Amniotic epithelial cell (primary cell): ENCODE results near the gene BIN2.

Experiments used
- DNase-seq: peaks from one replicate; pipeline ENCODE4 v3.0.0-alpha.2; 2010; ENCODE audit warnings: low read depth

The BIN2 gene

DNA sequence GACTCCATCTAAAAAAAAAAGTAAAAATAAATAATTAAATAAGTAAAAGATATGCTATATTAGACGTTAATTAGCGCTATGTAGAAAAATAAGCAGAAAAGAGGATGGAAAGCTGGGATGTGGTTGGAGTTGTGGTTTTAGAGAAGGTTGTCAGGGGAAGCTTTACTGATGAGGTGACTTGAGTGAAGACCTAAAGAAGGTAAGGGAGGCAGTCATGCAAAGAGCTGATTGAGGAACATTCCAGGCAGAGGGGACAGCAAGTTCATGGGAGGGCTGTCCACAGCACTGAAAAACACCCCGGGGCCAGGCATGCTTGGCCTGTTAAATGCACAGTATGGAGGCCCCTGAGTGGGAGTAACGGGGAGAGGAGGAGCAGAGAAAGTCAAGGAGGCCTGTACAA lies 69.4 kb downstream of the BIN2 start:
- no peak for DNase-seq

DNA sequence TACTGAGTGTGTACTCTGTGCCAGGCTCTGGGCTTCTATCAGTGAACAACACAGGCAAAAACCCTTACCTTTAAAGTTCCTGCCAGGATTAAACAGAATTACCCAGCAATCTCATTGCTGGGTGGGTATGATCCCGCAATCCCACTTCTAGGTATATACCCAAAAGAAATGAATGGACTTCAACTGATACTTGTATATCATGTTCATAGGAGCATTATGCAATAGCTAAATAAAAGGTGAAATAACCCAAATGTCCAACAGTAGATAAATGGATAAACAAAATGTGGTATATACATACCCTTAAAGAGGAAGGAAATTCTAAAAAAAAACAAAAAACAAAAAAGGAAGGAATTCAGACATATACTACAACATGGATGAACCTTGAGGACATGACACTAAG lies 70.7 kb downstream of the BIN2 start:
- no peak for DNase-seq

DNA sequence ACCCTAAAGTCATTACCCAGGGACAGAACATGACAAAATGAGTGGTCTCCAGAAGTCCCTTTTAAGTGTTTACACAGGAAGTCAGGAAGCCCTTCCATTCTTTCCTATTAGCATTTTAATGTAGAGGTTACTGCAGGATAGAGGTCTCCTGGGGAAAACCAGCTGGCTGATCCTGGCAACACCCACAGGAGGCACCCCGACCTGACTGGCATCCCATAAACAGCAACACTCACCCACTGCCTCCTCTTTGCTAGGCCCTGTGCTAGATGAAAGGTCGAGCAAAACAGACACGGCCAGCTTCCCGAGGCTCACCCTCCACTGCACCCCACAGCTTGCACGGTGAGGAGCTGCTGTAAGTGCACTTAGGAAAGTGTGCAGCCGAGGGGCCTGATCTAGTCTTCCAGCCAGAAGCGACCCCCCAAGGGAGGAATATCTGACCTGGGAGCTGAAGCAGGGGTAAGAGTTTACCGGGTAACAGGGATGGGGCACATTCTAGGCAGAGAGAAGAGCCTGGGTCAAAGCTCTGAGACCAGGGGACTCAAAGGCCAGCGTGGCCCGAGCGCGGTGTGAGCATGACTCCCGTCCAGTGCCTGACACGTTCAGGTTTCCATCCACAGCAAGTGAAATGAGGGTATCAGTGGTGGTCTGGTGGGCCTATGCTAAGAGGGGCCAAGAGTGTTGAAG lies 76.3 kb downstream of the BIN2 start:
- DNase-seq, result no peak

DNA sequence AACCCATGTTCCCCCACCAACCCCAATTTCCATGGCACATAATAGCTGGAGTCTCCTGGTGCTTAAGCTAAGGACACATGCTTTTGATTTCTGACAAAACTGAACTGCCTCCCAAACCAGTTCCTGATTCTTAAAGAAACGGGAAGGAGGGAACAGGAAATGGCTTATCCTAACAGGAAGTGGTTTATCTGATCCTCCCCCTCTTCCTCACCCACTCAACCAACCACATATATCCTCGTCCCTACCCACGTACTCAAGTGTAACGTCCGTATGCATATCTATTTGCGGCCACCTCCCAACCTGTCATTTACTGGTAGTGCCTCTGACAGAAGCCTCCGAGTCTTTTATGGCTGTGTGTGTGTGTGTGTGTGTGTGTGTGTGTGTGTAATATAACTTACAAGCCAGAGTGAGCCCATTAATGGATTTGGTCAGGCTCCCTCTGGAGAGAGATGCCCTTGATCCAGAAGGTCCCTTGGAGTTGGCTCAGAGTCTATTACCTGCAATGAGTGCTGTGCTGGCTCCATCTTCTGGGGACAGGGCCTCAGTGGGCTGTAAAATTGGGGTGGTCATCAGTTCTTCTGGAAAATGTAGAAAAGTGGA lies 77.6 kb downstream of the BIN2 start:
- peak; percentile 77 for DNase-seq

DNA sequence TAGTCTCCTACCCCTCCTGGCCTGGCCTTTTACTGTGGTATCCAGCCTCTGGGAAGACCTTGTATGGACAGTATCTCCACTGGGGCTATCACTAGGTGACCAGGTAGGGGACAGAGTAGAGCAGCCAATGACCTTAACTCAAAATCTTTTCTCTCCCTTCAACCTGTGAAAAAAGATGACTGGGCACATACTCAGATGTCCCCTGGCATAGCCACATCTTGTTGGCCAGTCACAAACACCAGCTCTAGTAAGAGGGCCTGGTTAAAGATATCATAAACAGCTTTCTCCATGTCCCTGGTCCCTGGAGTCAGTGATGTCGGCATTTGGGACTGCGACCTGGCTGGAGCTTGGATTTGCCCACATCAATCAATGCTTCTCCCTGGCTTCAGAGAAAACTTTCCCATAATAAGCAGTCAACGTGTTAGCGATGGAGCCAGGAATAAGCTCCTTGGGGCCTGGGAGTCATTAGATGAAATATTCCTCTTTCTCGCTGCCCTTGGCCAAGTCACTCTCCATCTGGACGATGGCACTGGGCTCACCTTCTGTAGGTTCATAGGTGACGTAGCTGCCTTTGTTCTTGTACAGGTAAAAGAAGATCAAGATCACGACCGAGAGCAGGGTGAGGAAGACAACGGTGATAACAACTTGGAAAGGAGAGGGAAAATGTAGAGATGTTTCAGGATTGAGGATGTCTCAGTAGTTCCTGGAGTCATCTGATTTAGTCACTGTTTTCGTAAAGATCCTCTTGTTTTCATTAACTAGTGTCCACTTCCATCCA lies 78.3 kb downstream of the BIN2 start:
- no peak for DNase-seq

DNA sequence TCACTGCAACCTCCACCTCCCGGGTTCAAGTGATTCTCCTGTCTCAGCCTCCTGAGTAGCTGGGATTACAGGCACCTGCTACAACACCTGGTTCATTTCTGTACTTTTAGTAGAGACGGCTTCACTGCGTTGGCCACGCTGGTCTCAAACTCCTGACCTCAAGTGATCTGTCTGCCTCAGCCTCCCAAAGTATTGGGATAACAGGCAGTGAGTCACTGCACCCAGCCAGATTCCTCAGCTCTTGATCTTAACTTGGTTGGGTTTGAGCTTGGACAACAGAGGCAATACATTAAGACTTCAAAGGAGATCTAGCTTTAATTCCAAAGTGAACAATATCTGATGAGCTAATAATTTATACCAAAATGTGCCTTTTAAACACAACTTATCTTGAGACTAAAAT lies 79.7 kb downstream of the BIN2 start:
- DNase-seq, result peak; percentile 39

DNA sequence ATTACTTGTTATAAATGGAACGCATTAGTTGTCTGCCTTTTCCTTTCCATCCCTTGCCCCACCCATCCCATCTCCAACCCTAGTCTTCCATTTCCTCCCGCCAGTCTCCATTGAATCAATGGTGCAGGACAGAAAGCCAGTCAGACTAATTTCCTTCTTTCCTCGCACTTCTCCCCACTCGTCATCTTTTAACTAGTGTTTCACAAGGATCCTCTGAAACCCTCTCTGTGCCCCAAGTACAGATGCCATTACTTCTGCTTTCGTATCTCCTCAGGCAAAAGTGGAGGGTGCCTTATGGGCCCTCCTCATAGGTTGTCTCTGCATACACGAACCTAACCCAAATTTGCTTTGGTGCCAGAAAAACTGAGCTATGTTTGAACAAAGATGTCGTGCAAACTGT lies 81.1 kb downstream of the BIN2 start:
- no peak for DNase-seq

DNA sequence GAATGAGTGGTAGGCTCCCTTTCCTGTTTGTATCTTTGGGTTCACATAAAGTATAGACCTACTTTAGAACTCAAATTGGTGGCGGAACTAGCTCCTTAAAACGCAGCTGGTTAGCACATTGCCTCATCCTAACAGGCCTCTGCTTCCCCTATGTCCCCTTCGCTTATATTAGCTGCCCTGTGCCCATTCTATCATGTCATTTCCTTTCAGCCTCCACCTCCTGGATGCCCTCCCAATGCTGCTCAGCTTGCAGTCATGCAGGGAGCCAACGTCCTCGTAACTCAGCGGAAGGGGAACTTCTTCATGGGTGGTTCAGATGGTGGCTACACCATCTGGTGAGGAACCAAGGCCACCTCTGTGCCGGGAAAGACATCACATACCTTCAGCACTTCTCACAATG lies 81.9 kb downstream of the BIN2 start:
- no peak for DNase-seq

DNA sequence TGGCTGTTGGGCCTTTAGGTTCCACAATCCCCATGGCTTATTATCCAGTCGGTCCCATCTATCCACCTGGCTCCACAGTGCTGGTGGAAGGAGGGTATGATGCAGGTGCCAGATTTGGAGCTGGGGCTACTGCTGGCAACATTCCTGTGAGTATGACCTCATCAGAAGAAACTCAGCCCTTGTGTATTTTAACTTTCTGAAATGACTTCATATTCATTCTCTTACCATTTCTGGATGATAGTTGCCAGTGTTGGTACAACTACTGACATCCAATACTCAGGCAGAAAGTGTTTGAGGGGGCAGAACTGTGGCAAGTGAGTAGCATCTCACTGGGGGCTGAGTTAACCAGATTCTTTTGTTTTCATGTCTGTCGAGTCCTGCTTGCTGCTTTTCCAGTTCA lies 83.0 kb downstream of the BIN2 start:
- DNase-seq, result peak; percentile 18

DNA sequence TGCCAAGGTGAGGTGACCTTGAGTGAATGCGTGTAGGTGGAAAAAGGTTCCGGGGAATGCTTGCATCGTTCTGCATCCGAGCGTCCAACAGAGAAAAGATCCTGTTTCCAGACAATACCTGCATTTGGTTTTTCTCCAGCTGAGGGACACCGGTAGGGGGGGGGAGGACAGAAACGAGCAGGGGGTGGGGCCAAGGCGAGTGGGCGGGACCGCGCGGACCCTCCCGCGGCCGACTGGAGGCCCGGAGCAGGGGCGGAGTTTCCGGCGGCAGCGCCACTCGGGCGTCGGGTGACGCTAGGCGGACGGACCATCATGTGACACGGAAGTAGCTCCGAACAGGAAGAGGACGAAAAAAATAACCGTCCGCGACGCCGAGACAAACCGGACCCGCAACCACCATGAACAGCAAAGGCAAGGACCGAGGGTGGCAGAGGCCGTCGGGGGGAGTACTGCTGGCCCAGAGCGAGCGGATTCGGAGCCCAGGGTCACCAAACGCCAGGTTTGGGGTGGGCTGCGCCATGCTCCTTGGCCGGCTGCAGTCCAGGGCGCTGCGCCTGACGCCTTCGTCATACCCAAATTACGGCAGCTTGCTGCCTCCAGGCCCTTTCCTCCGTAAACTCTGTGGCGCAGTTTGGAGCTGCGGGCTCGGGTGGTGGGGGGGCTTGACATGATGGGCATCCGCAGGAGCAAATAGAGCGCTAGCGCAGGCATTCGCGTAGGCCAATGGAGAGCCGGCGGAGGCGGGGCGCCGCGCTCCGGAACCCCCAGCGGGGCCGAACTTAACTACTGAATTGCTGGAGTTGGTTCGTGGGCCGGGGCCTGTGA lies 85.3 kb downstream of the BIN2 start, which contains the start of gene DAZAP2:
TSS of gene DAZAP2 (plus strand) at position 317 of the 825 bp plus-strand sequence. CDS start at position 399, 82 bp downstream.
- DNase-seq, result peak; percentile 93

DNA sequence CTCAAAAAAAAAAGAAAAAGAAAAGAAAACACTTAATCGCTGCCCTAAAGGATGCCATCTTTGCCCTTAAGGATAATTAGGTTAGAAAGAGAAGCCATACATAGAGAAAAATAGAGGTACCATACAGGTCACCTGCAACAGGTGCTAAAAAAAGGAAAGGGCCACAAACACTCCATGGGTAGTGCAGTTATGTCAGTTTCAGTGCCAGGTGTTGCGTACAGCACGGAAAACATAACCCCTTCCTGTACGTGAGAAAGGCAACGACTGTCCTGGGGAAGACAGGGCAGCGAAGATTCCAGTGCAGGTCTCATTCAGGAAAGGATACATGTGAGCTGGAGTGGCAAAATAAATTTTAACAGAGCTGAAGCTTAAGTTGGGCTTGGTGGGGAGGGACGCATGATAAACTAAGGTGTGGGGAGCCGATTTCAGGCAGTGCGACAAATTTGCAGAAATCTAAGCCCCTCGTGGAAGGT lies 85.9 kb downstream of the BIN2 start:
- no peak for DNase-seq

DNA sequence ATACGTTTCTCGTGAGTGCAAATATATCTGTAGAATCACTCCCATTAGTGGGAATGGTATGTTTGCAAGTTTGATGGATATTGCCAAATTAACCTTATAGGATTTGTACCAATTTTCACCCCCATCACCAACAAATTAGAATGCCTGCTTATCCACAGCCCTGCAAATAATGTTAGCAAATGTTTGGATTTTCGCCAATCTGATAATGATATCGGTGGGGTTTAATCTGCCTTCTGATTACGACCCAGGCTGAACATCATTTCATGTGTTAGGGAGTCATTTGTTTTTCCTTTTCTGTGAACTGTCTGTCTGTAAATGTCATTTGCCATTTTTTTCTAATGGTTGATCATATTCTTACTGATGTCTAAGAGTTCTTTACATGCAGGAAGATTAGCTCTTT lies 89.4 kb downstream of the BIN2 start:
- no peak for DNase-seq

DNA sequence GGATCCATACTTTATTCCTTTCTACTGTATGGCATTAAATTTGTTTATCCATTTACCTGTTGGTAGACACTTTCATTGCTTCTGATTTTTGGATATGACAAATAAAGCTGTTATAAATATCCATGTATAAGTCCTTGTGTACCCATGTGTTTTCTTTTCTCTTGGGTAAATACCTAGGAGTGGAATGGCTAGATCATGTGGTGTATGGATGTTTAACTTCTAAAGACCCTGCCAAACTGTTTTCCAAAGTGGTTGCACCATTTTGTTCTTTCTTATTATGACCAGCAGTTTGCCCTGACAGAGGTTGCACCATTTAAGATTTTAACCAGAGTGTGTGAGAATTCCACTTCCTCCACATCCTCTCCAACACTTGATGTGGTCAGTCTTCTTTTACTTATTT lies 91.3 kb downstream of the BIN2 start:
- DNase-seq, result no peak
